Stimulated activated naive CD8-positive, alpha-beta T cell treated with anti-CD3 and anti-CD28 coated beads, Interleukin-15, Interleukin-2, amounts not matched to agents 100 ng/mL and 50 ng/mL, for 24 hours (primary cell): Measurements from ENCODE around the gene USH2A.

Experiments used
- H3K27ac Mint-ChIP-seq: one replicate; pipeline ENCODE4 v1.8.0; 2021; ENCODE audit warnings: mild to moderate bottlenecking, mixed read lengths
- H3K27me3 Mint-ChIP-seq: one replicate; pipeline ENCODE4 v1.8.0; 2021; ENCODE audit warnings: mixed read lengths
- H3K36me3 Mint-ChIP-seq: one replicate; pipeline ENCODE4 v1.8.0; 2021; ENCODE audit warnings: low read depth, mixed read lengths
- H3K4me1 Mint-ChIP-seq: one replicate; pipeline ENCODE4 v1.8.0; 2021; ENCODE audit warnings: low read depth, mixed read lengths
- H3K4me3 Mint-ChIP-seq: one replicate; pipeline ENCODE4 v1.8.0; 2021; ENCODE audit warnings: mild to moderate bottlenecking, mixed read lengths
- H3K9me3 Mint-ChIP-seq: one replicate; pipeline ENCODE4 v1.8.0; 2021; ENCODE audit warnings: mixed read lengths

USH2A gene

DNA sequence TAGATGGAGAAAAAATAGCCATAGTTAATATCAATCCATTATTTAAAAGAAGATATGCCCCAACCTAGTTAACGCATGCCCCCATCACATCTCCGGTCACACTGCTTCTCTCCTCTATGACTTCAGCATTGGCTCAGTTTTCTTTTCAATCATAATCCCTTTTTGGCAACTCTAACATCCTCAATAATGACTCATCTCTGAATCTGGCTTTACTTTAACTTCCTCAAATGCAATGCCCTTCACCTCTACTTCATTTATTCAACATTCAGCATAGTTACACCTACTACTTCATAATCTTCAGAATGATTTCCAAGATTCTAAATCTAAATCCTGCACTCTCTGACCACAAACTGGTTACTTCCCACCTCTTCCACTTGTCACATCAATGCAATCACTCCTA lies 417.3 kb downstream of the USH2A start:
- H3K4me1 Mint-ChIP-seq: no peaks in the 10 kb centered on the region
- no peaks in the 10 kb centered on the region for H3K36me3 Mint-ChIP-seq
- no peaks in the 10 kb centered on the region for H3K9me3 Mint-ChIP-seq
- H3K4me3 Mint-ChIP-seq: no peak overlapping the region
- H3K27me3 Mint-ChIP-seq: no peaks in the 10 kb centered on the region
- no peak overlapping the region for H3K27ac Mint-ChIP-seq

DNA sequence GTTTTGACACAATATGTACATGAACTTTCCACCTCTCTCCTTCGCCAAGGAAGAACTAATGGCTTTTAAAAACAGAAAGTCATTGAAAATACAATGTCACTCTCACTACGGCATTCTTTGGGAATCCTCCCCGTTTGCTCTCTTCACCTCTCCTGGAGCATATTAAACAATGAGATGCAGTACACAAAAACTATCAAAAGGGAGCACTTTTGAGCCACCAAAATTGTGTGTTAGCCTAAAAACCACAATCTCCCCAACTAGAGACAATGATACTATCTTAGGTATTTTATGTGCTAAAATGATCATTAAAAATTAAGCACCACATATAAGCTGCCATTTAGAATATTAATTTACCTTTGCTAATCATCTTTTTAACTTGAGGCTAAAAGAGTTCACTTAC lies 430.6 kb downstream of the USH2A start:
- Mint-ChIP-seq H3K9me3 (peaks cover 11% of the 10 kb centered on the region), H3K4me3 (no peak overlapping the region), H3K27me3 (no peaks in the 10 kb centered on the region), H3K27ac (no peak overlapping the region), H3K4me1 (no peaks in the 10 kb centered on the region), H3K36me3 (no peaks in the 10 kb centered on the region)

DNA sequence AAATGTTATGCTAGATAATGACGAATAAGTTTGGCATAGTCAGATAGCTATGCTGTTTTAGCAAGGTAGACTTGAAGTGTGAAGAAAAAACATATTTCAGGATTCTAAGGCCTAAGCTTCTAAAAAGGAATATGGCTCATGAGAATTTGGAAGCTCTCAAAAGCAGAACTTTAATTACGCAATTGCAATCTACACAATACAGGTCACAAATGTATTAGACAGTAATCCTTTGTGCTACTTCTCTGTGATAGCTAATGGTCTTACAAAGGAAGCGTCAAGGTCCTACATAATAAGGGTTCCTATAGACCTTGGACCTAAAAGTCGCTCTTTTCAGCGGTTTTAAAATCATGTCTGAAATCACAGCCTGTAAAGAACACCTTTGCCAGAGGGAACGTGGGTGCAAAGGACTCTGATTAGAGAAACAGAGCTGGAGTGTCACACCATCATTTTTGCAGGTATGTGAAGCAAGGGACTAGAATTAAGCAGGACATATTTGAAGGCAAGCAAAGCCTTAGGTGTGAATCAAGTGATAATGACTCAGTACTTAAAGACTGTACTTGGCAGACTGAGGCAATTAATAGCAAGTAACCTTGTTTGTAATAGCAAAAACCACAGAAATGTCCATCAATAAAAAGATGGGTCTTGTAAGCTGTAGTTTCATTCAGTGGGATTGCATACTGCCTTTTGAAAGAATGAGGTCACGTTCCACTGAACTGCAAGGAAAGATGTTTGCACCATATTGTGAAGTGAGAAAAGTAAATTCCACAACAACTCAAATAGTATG lies 436.0 kb downstream of the USH2A start:
- Mint-ChIP-seq H3K27me3 (no peaks in the 10 kb centered on the region), H3K9me3 (peaks cover 21% of the 10 kb centered on the region), H3K27ac (no peak overlapping the region), H3K4me3 (no peak overlapping the region), H3K36me3 (no peaks in the 10 kb centered on the region), H3K4me1 (no peaks in the 10 kb centered on the region)

DNA sequence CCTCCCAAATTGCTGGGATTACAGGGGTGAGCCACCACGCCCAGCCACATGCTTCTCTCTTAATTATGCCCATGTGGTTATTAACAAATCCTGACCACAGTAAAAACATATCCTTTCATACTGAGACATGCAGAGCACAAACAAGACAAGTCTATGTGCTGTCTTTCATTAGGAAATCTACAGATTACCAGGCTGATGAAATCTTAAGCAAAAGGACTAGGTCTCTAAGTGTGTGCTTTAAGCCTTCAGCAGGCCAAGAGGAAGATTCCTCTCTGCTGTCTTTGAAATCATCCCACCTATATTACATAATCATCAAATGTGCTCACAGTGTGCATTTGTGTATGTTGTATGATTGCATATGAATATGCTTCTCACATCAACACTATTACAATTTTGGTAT lies 436.8 kb downstream of the USH2A start:
- H3K4me1 Mint-ChIP-seq: no peaks in the 10 kb centered on the region
- no peaks in the 10 kb centered on the region for H3K27me3 Mint-ChIP-seq
- peaks cover 21% of the 10 kb centered on the region for H3K9me3 Mint-ChIP-seq
- H3K36me3 Mint-ChIP-seq: no peaks in the 10 kb centered on the region
- no peak overlapping the region for H3K27ac Mint-ChIP-seq
- H3K4me3 Mint-ChIP-seq: no peak overlapping the region

DNA sequence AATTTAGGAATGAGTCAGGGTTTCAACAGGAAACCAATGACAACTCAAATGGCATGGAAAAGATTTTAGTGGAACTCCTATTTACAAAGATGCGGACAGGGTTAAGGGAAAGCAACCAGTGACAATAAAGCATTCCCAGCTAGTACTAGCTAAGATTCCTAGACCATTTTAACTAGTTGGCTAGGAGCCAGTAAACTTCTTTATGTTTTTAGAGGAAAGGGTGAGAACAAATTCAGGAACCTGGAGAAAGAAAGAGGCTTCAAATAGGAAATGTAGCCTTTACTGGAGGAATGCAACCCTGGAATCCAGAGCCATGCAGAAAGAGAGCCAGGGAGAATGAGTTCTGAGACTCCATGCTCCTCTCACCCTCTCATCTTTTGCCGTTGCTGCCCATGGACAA lies 439.6 kb downstream of the USH2A start:
- H3K9me3 Mint-ChIP-seq: peaks cover 12% of the 10 kb centered on the region
- H3K4me3 Mint-ChIP-seq: no peak overlapping the region
- no peaks in the 10 kb centered on the region for H3K27me3 Mint-ChIP-seq
- no peaks in the 10 kb centered on the region for H3K4me1 Mint-ChIP-seq
- H3K27ac Mint-ChIP-seq: no peak overlapping the region
- H3K36me3 Mint-ChIP-seq: no peaks in the 10 kb centered on the region

DNA sequence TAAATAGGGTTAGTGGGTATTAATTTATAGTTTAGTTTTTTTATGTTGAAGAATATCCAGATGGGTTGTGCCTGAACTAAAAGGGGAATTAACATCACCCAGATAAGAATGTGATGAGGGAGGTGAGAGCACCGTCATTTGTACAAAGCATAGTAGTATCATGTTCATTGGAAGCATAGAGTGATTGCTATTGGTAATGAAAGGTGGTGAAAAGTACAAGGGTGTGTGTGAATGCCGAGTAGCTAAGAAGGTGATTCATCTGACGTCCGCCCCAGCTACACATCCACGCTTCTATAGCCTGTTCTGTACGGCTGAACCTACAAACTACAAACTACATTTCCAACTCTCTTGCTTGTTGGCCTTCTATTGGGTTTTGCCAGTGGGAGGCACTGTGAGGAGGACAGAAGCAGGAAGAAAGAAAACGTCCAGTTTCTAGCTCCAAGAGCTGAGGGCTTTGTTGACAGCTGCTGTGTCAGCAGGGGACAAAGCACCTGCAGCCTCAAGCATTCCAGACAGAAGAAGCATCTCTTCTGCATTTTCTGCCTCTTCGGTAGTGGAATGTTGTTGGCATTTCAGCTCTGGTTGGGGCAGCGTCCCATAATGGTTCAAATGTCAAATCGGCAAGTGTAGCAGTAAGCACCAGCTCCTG lies 451.3 kb downstream of the USH2A start:
- Mint-ChIP-seq H3K4me3 (no peak overlapping the region), H3K4me1 (no peaks in the 10 kb centered on the region), H3K27ac (no peak overlapping the region), H3K9me3 (peaks cover 6% of the 10 kb centered on the region), H3K36me3 (no peaks in the 10 kb centered on the region), H3K27me3 (no peaks in the 10 kb centered on the region)

DNA sequence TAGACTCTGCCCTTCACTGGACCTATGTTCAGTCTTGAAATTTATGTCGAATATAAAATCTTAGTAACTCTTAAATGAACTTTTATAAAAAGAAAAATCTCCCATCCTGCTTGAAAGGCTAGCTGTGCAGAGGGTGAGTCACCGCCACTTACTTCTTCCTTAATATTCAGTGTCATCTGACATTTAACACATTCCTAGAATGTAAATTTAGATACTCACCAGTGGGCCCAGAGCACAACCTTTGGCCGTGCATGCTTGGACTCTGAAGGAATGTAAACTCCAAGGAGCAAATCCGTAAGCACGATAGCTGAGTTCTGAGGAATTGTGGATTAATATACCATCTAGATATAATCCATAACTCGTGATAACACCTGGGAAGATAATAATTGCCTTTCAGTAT lies 452.8 kb downstream of the USH2A start:
- no peak overlapping the region for H3K27ac Mint-ChIP-seq
- H3K4me1 Mint-ChIP-seq: no peaks in the 10 kb centered on the region
- peaks cover 9% of the 10 kb centered on the region for H3K9me3 Mint-ChIP-seq
- H3K27me3 Mint-ChIP-seq: no peaks in the 10 kb centered on the region
- no peak overlapping the region for H3K4me3 Mint-ChIP-seq
- H3K36me3 Mint-ChIP-seq: no peaks in the 10 kb centered on the region

DNA sequence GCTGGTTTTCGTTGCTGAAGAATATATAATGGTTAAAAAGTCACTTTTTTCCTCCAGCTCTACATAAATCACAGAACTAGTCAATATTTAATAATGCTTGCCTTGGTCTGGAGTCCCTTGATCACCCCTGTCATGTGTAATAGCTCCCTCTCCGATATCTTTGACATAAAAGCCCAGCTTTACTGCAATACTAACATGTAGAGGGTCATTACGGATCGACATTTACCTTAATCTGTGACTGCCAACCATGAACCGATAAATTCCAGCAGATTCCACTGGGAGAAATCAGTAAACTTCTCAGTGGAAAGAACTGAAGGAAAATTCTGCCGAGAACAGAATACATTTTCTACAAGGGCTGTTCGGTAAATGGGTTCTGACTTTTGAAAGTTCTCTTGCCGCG lies 459.6 kb downstream of the USH2A start:
- Mint-ChIP-seq H3K9me3 (peaks cover 3% of the 10 kb centered on the region), H3K36me3 (no peaks in the 10 kb centered on the region)

DNA sequence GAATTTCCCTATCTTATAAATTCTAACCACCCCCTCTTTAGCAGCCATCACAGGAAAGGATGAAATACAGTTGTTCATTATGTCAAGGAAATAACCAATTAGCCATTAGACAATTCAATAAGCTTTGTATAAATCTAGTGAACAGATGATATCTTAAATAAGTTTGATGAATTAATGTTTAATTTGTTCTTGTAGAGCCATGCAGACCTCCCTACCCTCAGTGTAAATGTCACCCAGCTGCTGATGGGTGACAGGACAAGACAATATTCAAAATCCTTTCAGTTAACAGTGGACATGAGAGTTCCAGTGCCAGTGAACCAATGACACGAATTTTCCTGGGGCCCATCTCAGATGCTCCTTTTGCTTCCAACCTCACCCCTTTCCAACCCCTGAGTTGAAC lies 460.2 kb downstream of the USH2A start:
- Mint-ChIP-seq H3K36me3 (no peaks in the 10 kb centered on the region), H3K27me3 (no peaks in the 10 kb centered on the region), H3K4me1 (no peaks in the 10 kb centered on the region), H3K4me3 (no peak overlapping the region), H3K27ac (no peak overlapping the region), H3K9me3 (peaks cover 3% of the 10 kb centered on the region)

More for the DNA sequence above, 459.6 kb downstream of the USH2A start:
- Mint-ChIP-seq H3K4me3 (no peak overlapping the region), H3K27me3 (no peaks in the 10 kb centered on the region), H3K27ac (no peak overlapping the region), H3K4me1 (no peaks in the 10 kb centered on the region)

DNA sequence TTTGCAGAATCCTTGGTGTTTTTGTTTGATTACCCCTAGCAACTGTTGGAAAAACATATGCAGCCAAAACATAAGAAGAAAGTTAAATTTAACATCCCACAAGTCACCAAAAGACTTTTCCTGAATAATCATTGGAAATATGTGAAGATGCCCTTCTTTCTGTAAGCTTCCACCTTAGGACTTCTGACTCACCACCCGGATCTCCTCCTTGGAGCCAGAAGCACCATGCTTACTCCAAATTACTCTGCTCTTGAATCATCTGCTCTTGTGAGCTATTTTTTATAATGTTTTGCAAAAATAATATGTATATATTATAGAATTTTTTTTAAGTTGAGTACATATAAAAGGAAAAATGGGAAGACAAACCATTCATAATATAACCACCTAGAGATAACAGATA lies 464.4 kb downstream of the USH2A start:
- Mint-ChIP-seq H3K4me1 (no peaks in the 10 kb centered on the region), H3K4me3 (no peak overlapping the region), H3K36me3 (no peaks in the 10 kb centered on the region), H3K27ac (no peak overlapping the region), H3K9me3 (no peaks in the 10 kb centered on the region), H3K27me3 (no peaks in the 10 kb centered on the region)

DNA sequence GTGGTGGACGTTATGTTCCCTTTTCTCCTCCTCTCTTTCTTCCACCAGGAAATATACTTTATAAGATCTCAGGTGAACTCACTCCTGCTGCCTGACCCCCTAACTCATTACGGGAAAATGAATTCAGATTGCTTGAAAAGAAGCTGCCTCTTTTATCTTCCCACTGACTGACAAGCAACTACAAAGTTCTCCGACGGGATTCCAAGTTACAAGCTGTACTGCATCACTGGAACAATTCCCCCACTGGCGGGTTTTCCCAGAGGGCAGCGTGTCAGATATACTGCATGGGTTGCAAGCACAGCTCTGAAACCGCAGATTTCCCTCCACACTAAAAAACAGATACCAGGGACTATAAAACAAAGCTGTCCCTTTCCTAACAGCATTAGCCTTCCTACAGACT lies 465.6 kb downstream of the USH2A start:
- Mint-ChIP-seq H3K4me3 (no peak overlapping the region), H3K4me1 (no peaks in the 10 kb centered on the region), H3K9me3 (no peaks in the 10 kb centered on the region), H3K36me3 (no peaks in the 10 kb centered on the region), H3K27ac (no peak overlapping the region), H3K27me3 (no peaks in the 10 kb centered on the region)

DNA sequence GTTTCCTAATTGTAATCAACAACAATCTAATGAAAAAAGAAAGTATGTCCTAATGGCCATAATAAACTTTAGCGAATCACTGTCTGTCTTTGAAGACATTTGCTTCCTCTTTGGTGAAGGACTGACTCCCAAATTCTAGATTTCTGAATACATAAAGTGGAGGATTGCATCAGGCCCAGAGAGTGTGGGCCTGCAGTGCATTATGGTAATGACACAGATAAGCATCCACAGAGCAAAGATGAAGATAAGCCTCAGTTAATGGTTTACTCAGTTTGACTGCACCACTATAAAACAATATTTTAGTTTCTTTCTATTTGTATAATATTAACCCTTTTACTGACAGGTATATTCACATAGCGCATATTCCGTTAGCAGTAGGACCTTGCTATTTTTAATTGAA lies 490.7 kb downstream of the USH2A start:
- Mint-ChIP-seq H3K4me3 (no peak overlapping the region), H3K27me3 (no peaks in the 10 kb centered on the region), H3K9me3 (no peaks in the 10 kb centered on the region), H3K4me1 (no peaks in the 10 kb centered on the region), H3K36me3 (no peaks in the 10 kb centered on the region), H3K27ac (no peak overlapping the region)

DNA sequence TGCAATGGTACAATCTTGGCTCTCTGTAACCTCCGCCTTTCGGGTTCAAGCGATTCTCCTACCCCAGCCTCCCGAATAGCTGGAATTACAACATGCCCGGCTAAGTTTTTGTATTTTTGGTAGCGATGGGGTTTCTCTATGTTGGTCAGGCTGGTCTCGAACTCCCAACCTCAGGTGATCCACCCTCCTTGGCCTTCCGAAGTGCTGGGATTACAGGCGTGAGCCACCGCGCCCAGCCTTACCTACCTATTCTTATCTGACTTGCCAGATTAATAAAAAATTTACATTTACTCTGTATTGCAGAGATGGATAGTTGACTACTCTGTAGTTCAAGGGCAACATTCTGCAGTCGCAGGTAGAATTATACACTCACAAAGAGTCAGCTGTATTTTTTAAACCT lies 496.6 kb downstream of the USH2A start:
- no peak overlapping the region for H3K4me3 Mint-ChIP-seq
- H3K9me3 Mint-ChIP-seq: no peaks in the 10 kb centered on the region
- H3K4me1 Mint-ChIP-seq: no peaks in the 10 kb centered on the region
- H3K27ac Mint-ChIP-seq: no peak overlapping the region
- no peaks in the 10 kb centered on the region for H3K36me3 Mint-ChIP-seq
- no peaks in the 10 kb centered on the region for H3K27me3 Mint-ChIP-seq

DNA sequence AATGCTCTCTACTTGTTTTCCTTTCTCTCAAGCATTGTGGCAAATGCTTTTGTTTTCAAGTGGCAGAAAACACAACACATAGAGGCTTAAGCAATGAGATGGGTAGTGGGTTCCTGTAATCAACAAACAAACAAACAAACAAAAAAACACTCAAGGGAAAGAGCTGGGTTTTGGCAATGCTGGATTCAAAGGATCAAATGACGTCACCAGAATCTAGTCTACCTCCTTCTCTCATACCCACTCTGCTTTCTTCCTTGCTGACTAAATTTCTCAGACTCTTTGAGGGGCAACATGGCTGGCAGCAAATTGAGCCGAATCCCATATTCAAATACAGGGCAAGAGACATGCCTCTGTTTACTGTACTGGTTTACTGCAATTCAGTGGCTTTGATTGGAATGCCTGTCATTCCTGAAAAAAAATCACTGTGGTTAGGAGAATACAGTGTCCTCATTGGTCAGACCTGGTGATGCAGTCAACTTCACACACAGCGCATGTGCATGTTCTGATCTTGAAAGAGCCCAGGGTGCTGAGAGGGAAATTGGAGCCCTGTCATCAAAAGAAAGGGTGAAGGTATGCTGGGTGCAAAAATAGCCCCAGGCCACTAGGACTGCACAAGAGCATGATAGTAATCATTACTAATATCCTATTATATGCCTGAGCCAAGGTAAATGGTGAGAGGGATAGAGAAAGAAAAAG lies 500.0 kb downstream of the USH2A start:
- Mint-ChIP-seq H3K36me3 (no peaks in the 10 kb centered on the region), H3K4me1 (no peaks in the 10 kb centered on the region), H3K4me3 (no peak overlapping the region), H3K27me3 (no peaks in the 10 kb centered on the region), H3K9me3 (peaks cover 4% of the 10 kb centered on the region), H3K27ac (no peak overlapping the region)

DNA sequence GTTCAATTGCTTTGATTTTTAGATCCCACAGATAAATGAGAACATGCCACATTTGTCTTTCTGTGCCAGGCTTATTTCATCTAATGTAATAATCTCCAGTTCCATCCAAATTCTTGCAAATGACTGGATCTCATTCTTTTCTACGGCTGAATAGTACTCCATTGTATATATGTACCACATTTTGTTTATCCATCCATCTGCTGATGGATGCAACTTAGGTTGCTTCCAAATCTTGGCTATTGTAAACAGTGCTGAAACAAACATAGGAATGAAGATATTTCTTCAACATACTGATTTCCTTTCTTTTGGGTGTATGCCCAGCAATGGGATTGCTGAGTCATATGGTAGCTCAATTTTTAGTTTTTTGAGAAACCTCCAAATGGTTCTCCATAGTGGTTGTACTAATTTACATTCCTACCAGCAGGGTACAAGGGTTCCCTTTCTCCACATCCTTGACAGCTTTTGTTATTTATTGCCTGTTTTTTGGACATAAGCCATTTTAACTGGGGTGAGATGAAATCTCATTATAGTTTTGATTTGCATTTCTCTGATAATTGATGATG lies 511.8 kb downstream of the USH2A start:
- no peaks in the 10 kb centered on the region for H3K4me1 Mint-ChIP-seq
- no peak overlapping the region for H3K4me3 Mint-ChIP-seq
- H3K9me3 Mint-ChIP-seq: peaks cover 30% of the 10 kb centered on the region
- no peaks in the 10 kb centered on the region for H3K27me3 Mint-ChIP-seq
- H3K27ac Mint-ChIP-seq: no peak overlapping the region
- no peaks in the 10 kb centered on the region for H3K36me3 Mint-ChIP-seq
